ENCODE data around the gene GIMD1.
"Not testable (repeated sequence)": the region's sequence is repeated elsewhere in the genome, so short reads cannot be mapped to it uniquely, and the experiment has no call there.

The GIMD1 gene

GRCh38 chr4:106351016-106351415, 17.6 kb downstream of the GIMD1 start:
- no peak for DNase-seq (ENCODE audit: low read depth in 2 of 2)

GRCh38 chr4:106347167-106347566, 21.4 kb downstream of the GIMD1 start:
- DNase-seq (ENCODE audit: low read depth in 2 of 2), result no peak

- DNase-seq (ENCODE audit: low read depth in 2 of 2), result peak in 1 of 2 experiments; percentile 18
These were observed 24.0 kb downstream of the GIMD1 start for GRCh38 chr4:106344647-106344970.

- DNase-seq (ENCODE audit: low read depth in 2 of 2), result no peak
These were observed 24.5 kb downstream of the GIMD1 start for GRCh38 chr4:106343865-106344646.

GRCh38 chr4:106340774-106341173, 27.8 kb downstream of the GIMD1 start:
- DNase-seq (ENCODE audit: low read depth in 2 of 2), result no peak

- no peak for DNase-seq (ENCODE audit: low read depth in 2 of 2)
These were observed 29.1 kb downstream of the GIMD1 start for GRCh38 chr4:106339431-106339830.

GRCh38 chr4:106338671-106339070, 29.9 kb downstream of the GIMD1 start:
- DNase-seq (ENCODE audit: low read depth in 2 of 2), result no peak

GRCh38 chr4:106337916-106338315, 30.7 kb downstream of the GIMD1 start:
- DNase-seq (ENCODE audit: low read depth in 2 of 2), result no peak

GRCh38 chr4:106336618-106337017, 32.0 kb downstream of the GIMD1 start:
- DNase-seq (ENCODE audit: low read depth in 2 of 2), result no peak

- DNase-seq (ENCODE audit: low read depth in 2 of 2), result no peak
These were observed 33.7 kb downstream of the GIMD1 start for GRCh38 chr4:106334741-106335470.

- no peak for DNase-seq (ENCODE audit: low read depth in 2 of 2)
These were observed 35.4 kb downstream of the GIMD1 start for GRCh38 chr4:106333186-106333585.

- no peak for DNase-seq (ENCODE audit: low read depth in 2 of 2)
These were observed 39.4 kb downstream of the GIMD1 start for GRCh38 chr4:106329041-106329618.

GRCh38 chr4:106325800-106326199, 42.8 kb downstream of the GIMD1 start:
- no peak for DNase-seq (ENCODE audit: low read depth in 2 of 2)

GRCh38 chr4:106323119-106323518, 45.5 kb downstream of the GIMD1 start:
- DNase-seq (ENCODE audit: low read depth in 2 of 2), result no peak

- not testable (repeated sequence) for DNase-seq (ENCODE audit: low read depth in 2 of 2)
These were observed 46.8 kb downstream of the GIMD1 start for GRCh38 chr4:106321814-106322213.

- DNase-seq (ENCODE audit: low read depth in 2 of 2), result not testable (repeated sequence)
These were observed 47.4 kb downstream of the GIMD1 start for GRCh38 chr4:106321168-106321567.

- DNase-seq (ENCODE audit: low read depth in 2 of 2), result no peak
These were observed 48.3 kb downstream of the GIMD1 start for GRCh38 chr4:106320235-106320634.

- DNase-seq (ENCODE audit: low read depth in 2 of 2), result no peak
These were observed 50.1 kb downstream of the GIMD1 start for GRCh38 chr4:106318511-106318910.

- no peak for DNase-seq (ENCODE audit: low read depth in 2 of 2)
These were observed 50.8 kb downstream of the GIMD1 start for GRCh38 chr4:106317815-106318214.

GRCh38 chr4:106316773-106317409, 51.7 kb downstream of the GIMD1 start:
- DNase-seq (ENCODE audit: low read depth in 2 of 2), result no peak

- peak; percentile 78 to 83 for DNase-seq (ENCODE audit: low read depth in 2 of 2)
These were observed 52.4 kb downstream of the GIMD1 start, which contains the start of the genes AIMP1 and TBCK for GRCh38 chr4:106315968-106316772. TSS of gene AIMP1 (plus strand) at chr4:106316550. CDS start at chr4:106325010, 8,460 bp downstream. TSS of gene TBCK (minus strand) at chr4:106316209. CDS start at chr4:106308960, 7,249 bp downstream.

All from fibroblast of skin of left biceps (primary cell).